Transverse colon (tissue), 4 donors: ENCODE data around the gene PGK2. TPM values are rescaled to one million over a fixed set of nuclear protein-coding genes. Genes with fewer than 3 reads are reported as not detected.

Source experiments
- DNase-seq: peaks from one replicate; pipeline ENCODE4 v3.0.0-alpha.2; 2019
- H3K27ac ChIP-seq, 4 donors: fragments of 200-600 bp; sonication (generic); 2 replicates each; pipeline ENCODE4 v1.5.1; 2016 to 2018; ENCODE audit warnings: inconsistent platforms in 4 of 4
- H3K27me3 ChIP-seq: fragments of 200-600 bp; sonication (generic); 2 replicates; pipeline ENCODE4 v1.5.1; 2017; ENCODE audit warnings: inconsistent platforms
- H3K36me3 ChIP-seq, 4 donors: fragments of 200-600 bp; sonication (generic); 2 replicates each; pipeline ENCODE4 v1.5.1; 2017 to 2019; ENCODE audit warnings: inconsistent platforms in 4 of 4
- H3K4me1 ChIP-seq, 4 donors: fragments of 200-600 bp; sonication (generic); 2 replicates each; pipeline ENCODE4 v1.5.1; 2017 to 2020; ENCODE audit warnings: inconsistent platforms in 4 of 4
- H3K4me3 ChIP-seq, 4 donors: fragments of 200-600 bp; sonication (generic); 1 replicate in 1 of 4; 2 replicates in 3 of 4; pipeline versions ENCODE4 v1.5.1 to v1.6.1; 2017 to 2019; ENCODE audit warnings: inconsistent platforms in 4 of 4
- H3K9me3 ChIP-seq, 2 donors: fragments of 200-600 bp; sonication (generic); 2 replicates each; pipeline ENCODE4 v1.5.1; 2017 to 2019; ENCODE audit warnings: inconsistent platforms in 2 of 2
- CTCF ChIP-seq, 5 experiments: fragments of 200-600 bp in 3 of 5; fragments of 450-650 bp in 2 of 5; sonication (generic) in 3 of 5; IDR thresholded peaks; 1 replicate in 2 of 5; 2 replicates in 3 of 5; pipeline ENCODE4 v1.5.1; 2016 to 2017; ENCODE audit warnings: antibody characterized with exemption in 5 of 5, inconsistent platforms in 3 of 5, mild to moderate bottlenecking in 2 of 5, moderate library complexity in 1 of 5
- EP300 ChIP-seq: sonication (generic); formaldehyde crosslinking; IDR thresholded peaks from one replicate; pipeline ENCODE4 v1.6.1; 2017; ENCODE audit warnings: antibody characterized with exemption, low read depth
- POLR2A ChIP-seq: fragments of 450-650 bp; IDR thresholded peaks from one replicate; pipeline ENCODE4 v1.6.1; 2016; ENCODE audit warnings: antibody characterized with exemption, mild to moderate bottlenecking, moderate library complexity
- POLR2AphosphoS5 ChIP-seq, 3 donors: sonication (generic); formaldehyde crosslinking; IDR thresholded peaks; one replicate each; pipeline ENCODE4 v1.6.1; 2016; ENCODE audit warnings: antibody characterized with exemption in 3 of 3
- WGBS, 2 donors: methylation state at CpG; one replicate each; pipeline ENCODE4 v1.1.5; 2018; ENCODE audit warnings: low coverage in 1 of 2; 5-methylcytosine and 5-hydroxymethylcytosine counted together
- in situ Hi-C, 4 donors: fragments of 200-750 bp; cut with MboI; loops; one replicate each; pipeline versions ENCODE4 v1.15.0 to v1.15.1; 2017; ENCODE audit warnings: low sequenced_read_pairs in 3 of 4, low pct_ligation_motif_present in 1 of 4, low pct_unique_long_range_greater_than_20kb in 1 of 4
- intact Hi-C: fragments of 100-400 bp; cut with DNase I; formaldehyde crosslinking; loops from one replicate; pipeline ENCODE4 v1.15.1; 2023; ENCODE audit warnings: low total_unique reads
- total RNA-seq, 4 donors: library from RNA; depleted of rRNA; stranded (reverse); fragments of >200 nt; gene quantifications; one replicate each; pipeline ENCODE4 v1.1.0, GENCODE V29; 2016

PGK2 gene
- total RNA-seq, 4 donors from 2014 or later = not detected

- no peaks in the 10 kb centered on the region for H3K9me3 ChIP-seq
- no peaks in the 10 kb centered on the region for H3K27me3 ChIP-seq
- no peaks in the 10 kb centered on the region for H3K4me1 ChIP-seq
- TF ChIP-seq POLR2AphosphoS5 (IDR thresholded peaks at IDR 0.05) (no peak), POLR2A (no peak), EP300 (no peak), CTCF (IDR thresholded peaks at IDR 0.05) (no peak)
- no peaks in the 10 kb centered on the region for H3K36me3 ChIP-seq
- in situ Hi-C loops (no loop called here), intact Hi-C loops (no loop called here)
- no peak overlapping the region for H3K27ac ChIP-seq
- no peak for DNase-seq
- WGBS, 2 donors = 49 to 67% methylated on average over 2 of the region's 2 CpGs
- no peak overlapping the region for H3K4me3 ChIP-seq
Measured at GRCh38 chr6:49815166-49815565, 28.1 kb upstream of the PGK2 start.

GRCh38 chr6:49813248-49813647 is 26.2 kb upstream of the PGK2 start:
- no peaks in the 10 kb centered on the region for H3K27me3 ChIP-seq
- H3K36me3 ChIP-seq = no peaks in the 10 kb centered on the region
- H3K27ac ChIP-seq = no peak overlapping the region
- no peak for DNase-seq
- no peaks in the 10 kb centered on the region for H3K9me3 ChIP-seq
- no peak for TF ChIP-seq POLR2A
- TF ChIP-seq CTCF (IDR thresholded peaks at IDR 0.05) = no peak
- no peak for TF ChIP-seq EP300
- TF ChIP-seq POLR2AphosphoS5 (IDR thresholded peaks at IDR 0.05) = no peak
- intact Hi-C loops = no loop called here
- in situ Hi-C loops = no loop called here
- 54 to 65% methylated on average over 2 of the region's 2 CpGs for WGBS, 2 donors
- no peak overlapping the region for H3K4me3 ChIP-seq
- H3K4me1 ChIP-seq = no peaks in the 10 kb centered on the region

- Histone ChIP-seq H3K27me3 (no peaks in the 10 kb centered on the region), H3K9me3 (no peaks in the 10 kb centered on the region), H3K4me1 (no peaks in the 10 kb centered on the region), H3K27ac (no peak overlapping the region), H3K36me3 (no peaks in the 10 kb centered on the region), H3K4me3 (no peak overlapping the region)
- in situ Hi-C loops (no loop called here), intact Hi-C loops (no loop called here)
- TF ChIP-seq CTCF (IDR thresholded peaks at IDR 0.05) = no peak
- TF ChIP-seq POLR2A = no peak
- no peak for TF ChIP-seq POLR2AphosphoS5 (IDR thresholded peaks at IDR 0.05)
- no peak for TF ChIP-seq EP300
- DNase-seq = no peak
- WGBS, 2 donors = 88 to 100% methylated on average over 3 to 4 of the region's 4 CpGs
Measured at GRCh38 chr6:49806145-49806544, 19.1 kb upstream of the PGK2 start.

- no peak for DNase-seq
- Histone ChIP-seq H3K4me3 (no peak overlapping the region), H3K4me1 (no peaks in the 10 kb centered on the region), H3K27me3 (no peaks in the 10 kb centered on the region), H3K27ac (no peak overlapping the region), H3K36me3 (no peaks in the 10 kb centered on the region), H3K9me3 (no peaks in the 10 kb centered on the region)
- intact Hi-C loops = no loop called here
- in situ Hi-C loops = no loop called here
- TF ChIP-seq POLR2A = no peak
- TF ChIP-seq CTCF (IDR thresholded peaks at IDR 0.05) = no peak
- TF ChIP-seq POLR2AphosphoS5 (IDR thresholded peaks at IDR 0.05) = no peak
- TF ChIP-seq EP300 = no peak
- 50% methylated on average over 3 of the region's 3 CpGs; no CpG with 5 or more reads in 1 of the 2 donors for WGBS, 2 donors
Measured at GRCh38 chr6:49805246-49805645, 18.2 kb upstream of the PGK2 start.
